ENCODE data around the gene TBC1D22B.

The TBC1D22B gene

GRCh38 chr6:37376078-37376743, 118.6 kb downstream of the TBC1D22B start:
- Histone ChIP-seq H3K4me1 (ENCODE audit: control insufficient read depth, insufficient read depth, low read length) (no peaks in the 10 kb centered on the region), H3K27ac (ENCODE audit: extremely low read depth, low read depth, low read length) (no peak overlapping the region)
- TF ChIP-seq ZNF248 (tag by site-specific recombination; IDR thresholded peaks at IDR 0.05) (no peak), ZNF510 (tag by site-specific recombination; IDR thresholded peaks at IDR 0.05; ENCODE audit: insufficient replicate concordance) (no peak), ZNF146 (tag by site-specific recombination; IDR thresholded peaks at IDR 0.05) (no peak), PBX3 (CRISPR knock-in tag; IDR thresholded peaks at IDR 0.05) (no peak), KLF16 (tag by site-specific recombination; IDR thresholded peaks at IDR 0.05) (no peak)

GRCh38 chr6:37381579-37381978, 124.0 kb downstream of the TBC1D22B start:
- Histone ChIP-seq H3K27ac (ENCODE audit: extremely low read depth, low read depth, low read length) (no peak overlapping the region), H3K4me1 (ENCODE audit: control insufficient read depth, insufficient read depth, low read length) (no peaks in the 10 kb centered on the region), H3K9me3 (ENCODE audit: control insufficient read depth, insufficient read depth, low read depth, low read length) (no peaks in the 10 kb centered on the region), H3K36me3 (ENCODE audit: control insufficient read depth in 2 of 2, insufficient read depth in 1 of 2, low read length in 2 of 2) (peaks cover 45 to 77% of the 10 kb centered on the region in 2 experiments), H3K4me3 (ENCODE audit: low read depth, low read length) (no peak overlapping the region)
- POLR2A ChIA-PET, result interaction anchor here (1.0 kb wide), 1 partner anchor 51 kb away, joined by 4 read pairs; the partner anchor contains the start of gene CMTR1
- CTCF ChIA-PET, result interaction anchor here (0.7 to 3.3 kb wide), 24 partner anchors 10 to 472 kb away, joined by 3 to 22 read pairs (median 5); partner anchors contain the start of gene CMTR1
- no peak for TF ChIP-seq ZNF174 (tag by site-specific recombination; IDR thresholded peaks at IDR 0.05)
- TF ChIP-seq ZNF654 (tag by site-specific recombination; IDR thresholded peaks at IDR 0.05; ENCODE audit: low read depth), result peak; percentile 86
- TF ChIP-seq ZBTB44 (tag by site-specific recombination; IDR thresholded peaks at IDR 0.05), result no peak
- TF ChIP-seq FEZF1 (tag by site-specific recombination; IDR thresholded peaks at IDR 0.05), result no peak
- no peak for TF ChIP-seq PRDM1 (tag by site-specific recombination; IDR thresholded peaks at IDR 0.05)
- no peak for TF ChIP-seq ZNF677 (tag by site-specific recombination; IDR thresholded peaks at IDR 0.05)
- TF ChIP-seq ZNF2 (tag by site-specific recombination; IDR thresholded peaks at IDR 0.05), result peak; percentile 95
- TF ChIP-seq HOXA7 (CRISPR knock-in tag; IDR thresholded peaks at IDR 0.05; ENCODE audit: borderline replicate concordance), result no peak
- no peak for TF ChIP-seq PATZ1 (tag by site-specific recombination; IDR thresholded peaks at IDR 0.05)
- no peak for TF ChIP-seq ZNF837 (tag by site-specific recombination; IDR thresholded peaks at IDR 0.05)
- TF ChIP-seq ZNF341 (tag by site-specific recombination; IDR thresholded peaks at IDR 0.05; ENCODE audit: low read depth), result no peak
- TF ChIP-seq REST (tag by site-specific recombination; IDR thresholded peaks at IDR 0.05), result peak; percentile 92
- TF ChIP-seq PRDM10 (tag by site-specific recombination; IDR thresholded peaks at IDR 0.05), result no peak
- no peak for TF ChIP-seq ZNF266 (tag by site-specific recombination; IDR thresholded peaks at IDR 0.05; ENCODE audit: low read depth)
- no peak for TF ChIP-seq ZNF112 (tag by site-specific recombination; IDR thresholded peaks at IDR 0.05)

More at GRCh38 chr6:37376078-37376743, 118.6 kb downstream of the TBC1D22B start:
- no peaks in the 10 kb centered on the region for H3K9me3 ChIP-seq (ENCODE audit: control insufficient read depth, insufficient read depth, low read depth, low read length)
- ChIA-PET POLR2A (no interaction called here), CTCF (interaction anchor here (0.6 to 3.6 kb wide), 4 partner anchors 8 to 168 kb away, joined by 3 to 13 read pairs (median 5); no protein-coding TSS in a partner anchor)
- no peak overlapping the region for H3K4me3 ChIP-seq (ENCODE audit: low read depth, low read length)
- peaks cover 45 to 86% of the 10 kb centered on the region in 2 experiments for H3K36me3 ChIP-seq (ENCODE audit: control insufficient read depth in 2 of 2, insufficient read depth in 1 of 2, low read length in 2 of 2)

All from HEK293 (cell line).